Muscle layer of colon (tissue), 2 donors: ENCODE measurements around the gene RABGAP1L.
"Not testable (repeated sequence)": the region's sequence is repeated elsewhere in the genome, so short reads cannot be mapped to it uniquely, and the experiment has no call there.

Experiments used
- H3K27ac ChIP-seq: one replicate; pipeline ENCODE4 v1.7.0; 2013; ENCODE audit warnings: low read depth, mild to moderate bottlenecking, low read length, moderate library complexity
- H3K27me3 ChIP-seq, 2 donors: one replicate each; pipeline ENCODE4 v1.7.0; 2013; ENCODE audit warnings: low read length in 2 of 2, mild to moderate bottlenecking in 2 of 2; ENCODE audit not compliant: insufficient read depth in 2 of 2, control insufficient read depth in 1 of 2
- H3K36me3 ChIP-seq: one replicate; pipeline ENCODE4 v1.7.0; 2013; ENCODE audit warnings: mild to moderate bottlenecking, low read length; ENCODE audit not compliant: insufficient read depth
- H3K4me1 ChIP-seq: one replicate; pipeline ENCODE4 v1.7.0; 2013; ENCODE audit warnings: mild to moderate bottlenecking, low read length; ENCODE audit not compliant: insufficient read depth
- H3K4me3 ChIP-seq, 2 donors: one replicate each; pipeline ENCODE4 v1.7.0; 2013; ENCODE audit warnings: low read length in 2 of 2, low read depth in 1 of 2, mild to moderate bottlenecking in 1 of 2, moderate library complexity in 1 of 2
- H3K9ac ChIP-seq: one replicate; pipeline ENCODE4 v1.7.0; 2013; ENCODE audit warnings: low read length
- H3K9me3 ChIP-seq: one replicate; pipeline ENCODE4 v1.7.0; 2013; ENCODE audit warnings: mild to moderate bottlenecking, low read length
- donor health status: abdominal sarcoma.
- donor health status: Adenocarcinoma of cecum.

RABGAP1L gene

GRCh38 chr1:174405219-174405618 is 245.9 kb downstream of the RABGAP1L start:
- no peak overlapping the region for H3K9ac ChIP-seq
- no peaks in the 10 kb centered on the region for H3K9me3 ChIP-seq
- no peak overlapping the region for H3K27ac ChIP-seq
- no peak overlapping the region for H3K4me3 ChIP-seq
- no peaks in the 10 kb centered on the region for H3K36me3 ChIP-seq
- no peaks in the 10 kb centered on the region for H3K27me3 ChIP-seq
- H3K4me1 ChIP-seq = no peaks in the 10 kb centered on the region

DNA sequence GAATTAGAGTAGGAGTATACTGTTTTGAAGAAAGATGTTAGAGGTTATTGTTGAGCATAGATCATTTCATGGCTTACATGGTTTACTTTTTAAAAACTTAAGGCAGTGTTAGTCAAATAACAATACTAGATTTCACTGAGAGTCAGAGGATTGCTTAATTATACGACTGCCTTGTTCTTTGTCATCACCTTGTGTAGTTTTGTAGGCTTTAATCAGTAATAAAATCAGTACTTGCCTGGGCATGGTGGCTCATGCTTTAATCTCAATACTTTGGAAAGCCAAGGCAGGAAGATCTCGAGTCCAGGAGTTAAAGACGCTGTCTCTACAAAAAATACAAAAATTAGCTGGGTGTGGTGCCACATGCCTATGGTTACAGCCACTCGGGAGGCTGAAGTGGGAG is 247.1 kb downstream of the RABGAP1L start:
- no peaks in the 10 kb centered on the region for H3K36me3 ChIP-seq
- no peaks in the 10 kb centered on the region for H3K27me3 ChIP-seq
- no peak overlapping the region for H3K27ac ChIP-seq
- no peaks in the 10 kb centered on the region for H3K9me3 ChIP-seq
- H3K9ac ChIP-seq = no peak overlapping the region
- no peaks in the 10 kb centered on the region for H3K4me1 ChIP-seq
- H3K4me3 ChIP-seq = no peak overlapping the region

GRCh38 chr1:174407665-174408064 is 248.3 kb downstream of the RABGAP1L start:
- no peaks in the 10 kb centered on the region for H3K27me3 ChIP-seq
- no peaks in the 10 kb centered on the region for H3K36me3 ChIP-seq
- no peaks in the 10 kb centered on the region for H3K9me3 ChIP-seq
- H3K4me1 ChIP-seq = no peaks in the 10 kb centered on the region
- H3K9ac ChIP-seq = no peak overlapping the region
- no peak overlapping the region for H3K4me3 ChIP-seq
- no peak overlapping the region for H3K27ac ChIP-seq

- Histone ChIP-seq H3K9ac (no peak overlapping the region), H3K4me3 (no peak overlapping the region)
Observed at GRCh38 chr1:174408146-174408545, 248.8 kb downstream of the RABGAP1L start.

DNA sequence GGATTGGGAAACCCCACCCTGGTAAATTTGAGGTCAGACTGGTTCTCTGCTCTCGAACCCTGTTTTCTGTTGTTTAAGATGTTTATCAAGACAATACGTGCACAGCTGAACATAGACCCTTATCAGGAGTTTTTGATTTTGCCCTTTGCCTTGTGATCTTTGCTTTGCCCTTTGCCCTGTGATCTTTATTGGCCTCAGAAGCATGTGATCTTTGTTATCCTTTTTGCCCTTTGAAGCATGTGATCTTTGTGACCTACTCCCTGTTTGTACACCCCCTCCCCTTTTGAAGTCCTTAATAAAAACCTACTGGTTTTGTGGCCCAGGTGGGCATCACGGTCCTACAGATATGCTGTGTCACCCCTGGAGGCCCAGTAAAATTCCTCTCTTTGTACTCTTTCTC is 250.5 kb downstream of the RABGAP1L start:
- H3K36me3 ChIP-seq, H3K27ac ChIP-seq, H3K27me3 ChIP-seq, H3K4me1 ChIP-seq, H3K4me3 ChIP-seq, H3K9ac ChIP-seq, H3K9me3 ChIP-seq: not testable (repeated sequence)

More at GRCh38 chr1:174408146-174408545, 248.8 kb downstream of the RABGAP1L start:
- Histone ChIP-seq H3K27ac (no peak overlapping the region), H3K9me3 (no peaks in the 10 kb centered on the region), H3K27me3 (no peaks in the 10 kb centered on the region), H3K4me1 (no peaks in the 10 kb centered on the region), H3K36me3 (no peaks in the 10 kb centered on the region)

DNA sequence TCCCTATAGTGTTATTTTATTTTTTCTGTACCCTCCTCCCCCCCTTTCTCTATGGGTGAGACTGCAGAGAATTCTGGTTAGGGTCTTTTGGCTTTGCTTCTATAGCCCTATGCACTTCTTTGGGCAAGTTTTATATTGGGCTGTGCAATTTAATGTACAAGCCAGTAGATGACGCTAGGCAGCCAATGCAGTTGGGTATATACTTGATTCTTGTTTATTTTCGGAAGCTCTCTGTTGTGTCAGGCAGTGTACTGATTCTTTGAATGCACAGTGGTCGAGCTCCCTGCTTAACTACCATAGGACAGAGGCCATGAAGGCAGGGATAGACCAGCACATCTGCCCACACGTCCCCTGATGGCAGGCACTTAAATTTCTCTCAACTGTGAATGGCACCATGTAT is 254.3 kb downstream of the RABGAP1L start:
- Histone ChIP-seq H3K27me3 (no peaks in the 10 kb centered on the region), H3K9ac (no peak overlapping the region), H3K27ac (no peak overlapping the region), H3K4me1 (no peaks in the 10 kb centered on the region), H3K9me3 (no peaks in the 10 kb centered on the region), H3K4me3 (no peak overlapping the region), H3K36me3 (no peaks in the 10 kb centered on the region)

DNA sequence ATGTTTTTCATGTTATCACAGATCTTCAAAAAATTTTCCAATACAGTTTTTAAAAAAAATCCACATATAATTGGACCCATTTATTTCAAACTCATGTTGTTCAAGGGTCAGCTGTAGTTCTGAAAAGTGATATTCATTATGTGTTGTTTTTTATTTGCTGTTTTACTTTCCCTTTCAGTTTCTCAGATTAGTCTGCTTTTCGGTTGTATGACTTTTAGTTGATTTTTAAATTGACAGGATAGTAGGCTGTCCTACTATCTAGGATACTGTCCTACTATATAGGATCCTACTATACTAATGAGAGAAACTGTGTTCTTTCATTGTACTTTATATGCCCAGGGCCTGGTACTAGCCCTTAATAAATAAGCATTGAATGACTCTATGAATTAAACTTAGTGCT is 254.9 kb downstream of the RABGAP1L start:
- Histone ChIP-seq H3K27ac (no peak overlapping the region), H3K27me3 (no peaks in the 10 kb centered on the region), H3K4me3 (no peak overlapping the region), H3K9ac (no peak overlapping the region), H3K4me1 (no peaks in the 10 kb centered on the region), H3K36me3 (no peaks in the 10 kb centered on the region), H3K9me3 (no peaks in the 10 kb centered on the region)

GRCh38 chr1:174415506-174415905 is 256.2 kb downstream of the RABGAP1L start:
- Histone ChIP-seq H3K36me3 (no peaks in the 10 kb centered on the region), H3K9me3 (no peaks in the 10 kb centered on the region), H3K4me1 (no peaks in the 10 kb centered on the region), H3K9ac (no peak overlapping the region), H3K4me3 (no peak overlapping the region), H3K27ac (no peak overlapping the region), H3K27me3 (no peaks in the 10 kb centered on the region)

GRCh38 chr1:174417921-174418320 is 258.6 kb downstream of the RABGAP1L start:
- Histone ChIP-seq H3K27me3 (no peaks in the 10 kb centered on the region), H3K27ac (no peak overlapping the region), H3K4me1 (no peaks in the 10 kb centered on the region), H3K9me3 (no peaks in the 10 kb centered on the region), H3K4me3 (no peak overlapping the region), H3K9ac (no peak overlapping the region), H3K36me3 (no peaks in the 10 kb centered on the region)

DNA sequence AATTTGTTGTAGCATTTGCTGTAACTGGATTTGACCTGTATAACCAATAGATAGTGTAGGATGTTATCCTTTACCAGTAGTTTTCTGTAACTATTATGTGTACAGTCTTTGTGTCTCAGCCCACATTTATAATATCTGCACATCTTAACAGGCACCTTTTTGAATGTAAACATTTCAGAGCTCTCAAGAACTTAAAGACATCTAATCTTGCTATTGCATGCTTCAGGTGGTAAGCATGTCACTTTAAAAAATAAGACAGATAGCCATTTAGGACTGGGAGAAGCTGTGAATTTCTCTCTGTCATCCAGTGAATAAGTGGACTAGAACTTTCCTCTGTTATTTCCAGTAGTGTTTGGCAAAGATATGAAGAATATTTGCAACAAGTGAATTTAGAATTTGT is 265.8 kb downstream of the RABGAP1L start:
- H3K4me1 ChIP-seq = no peaks in the 10 kb centered on the region
- no peaks in the 10 kb centered on the region for H3K27me3 ChIP-seq
- no peak overlapping the region for H3K4me3 ChIP-seq
- no peak overlapping the region for H3K9ac ChIP-seq
- no peak overlapping the region for H3K27ac ChIP-seq
- H3K36me3 ChIP-seq = no peaks in the 10 kb centered on the region
- no peaks in the 10 kb centered on the region for H3K9me3 ChIP-seq

DNA sequence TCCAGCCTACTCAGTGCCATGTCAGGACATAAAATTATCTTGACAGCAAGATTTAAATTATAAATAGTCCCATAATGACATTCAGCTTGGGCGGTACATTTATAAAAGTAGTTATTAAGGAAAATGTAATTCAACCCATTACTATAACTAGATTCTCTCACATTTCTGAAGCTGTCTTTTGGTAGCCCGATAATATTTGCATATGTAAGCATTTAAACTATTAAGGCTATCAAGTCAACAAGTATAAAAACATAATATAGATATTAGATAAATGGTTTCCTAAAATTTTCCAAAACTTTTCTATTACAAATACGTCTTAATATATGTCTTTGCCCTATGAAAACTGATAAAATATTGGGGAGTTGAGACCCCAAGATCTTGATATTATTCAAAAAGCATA is 266.8 kb downstream of the RABGAP1L start:
- Histone ChIP-seq H3K9me3 (no peaks in the 10 kb centered on the region), H3K4me3 (no peak overlapping the region), H3K36me3 (no peaks in the 10 kb centered on the region), H3K4me1 (no peaks in the 10 kb centered on the region), H3K27ac (no peak overlapping the region), H3K27me3 (no peaks in the 10 kb centered on the region), H3K9ac (no peak overlapping the region)

DNA sequence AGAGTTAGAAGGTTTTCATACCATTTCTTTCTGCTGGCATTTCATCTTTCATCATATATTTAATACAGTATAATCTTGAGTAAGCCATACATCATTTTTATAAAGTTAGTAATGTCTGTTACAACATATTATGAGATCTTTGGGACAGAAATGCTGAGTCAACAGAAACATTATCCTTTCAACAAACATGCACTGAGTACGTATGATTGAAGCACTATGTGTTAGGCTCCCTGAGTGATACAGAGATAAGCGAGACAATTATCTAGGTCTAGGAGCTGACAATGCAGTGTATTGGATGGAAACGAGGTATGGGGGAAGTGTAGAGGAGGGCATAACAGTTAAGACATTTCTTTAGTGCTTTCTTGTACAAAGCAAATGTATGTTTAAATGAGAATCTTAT is 268.7 kb downstream of the RABGAP1L start:
- Histone ChIP-seq H3K9me3 (no peaks in the 10 kb centered on the region), H3K36me3 (no peaks in the 10 kb centered on the region), H3K4me1 (no peaks in the 10 kb centered on the region), H3K27ac (no peak overlapping the region), H3K4me3 (no peak overlapping the region), H3K9ac (no peak overlapping the region), H3K27me3 (no peaks in the 10 kb centered on the region)
